ENCODE results near the gene ACADS.

DNA sequence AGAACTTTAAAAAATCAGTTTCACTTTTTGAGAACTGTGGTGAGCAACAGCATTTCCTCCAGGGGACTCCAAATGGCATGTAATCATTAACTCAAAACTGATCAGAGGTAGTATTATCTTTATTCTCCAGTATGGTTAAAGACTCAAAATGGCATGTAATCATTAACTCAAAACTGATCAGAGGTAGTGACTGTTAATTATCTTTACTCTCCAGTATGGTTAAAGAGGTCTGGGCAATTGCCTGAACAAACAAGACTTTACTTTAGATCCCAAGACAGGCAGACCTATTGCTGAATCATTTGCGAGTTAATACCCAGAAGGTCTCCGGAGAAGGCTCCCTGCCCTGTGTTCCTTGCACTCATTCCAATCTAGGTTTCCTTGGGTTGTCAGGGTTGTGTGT, 6.6 kb upstream of the ACADS start:
- TF ChIP-seq, protein P1, sequence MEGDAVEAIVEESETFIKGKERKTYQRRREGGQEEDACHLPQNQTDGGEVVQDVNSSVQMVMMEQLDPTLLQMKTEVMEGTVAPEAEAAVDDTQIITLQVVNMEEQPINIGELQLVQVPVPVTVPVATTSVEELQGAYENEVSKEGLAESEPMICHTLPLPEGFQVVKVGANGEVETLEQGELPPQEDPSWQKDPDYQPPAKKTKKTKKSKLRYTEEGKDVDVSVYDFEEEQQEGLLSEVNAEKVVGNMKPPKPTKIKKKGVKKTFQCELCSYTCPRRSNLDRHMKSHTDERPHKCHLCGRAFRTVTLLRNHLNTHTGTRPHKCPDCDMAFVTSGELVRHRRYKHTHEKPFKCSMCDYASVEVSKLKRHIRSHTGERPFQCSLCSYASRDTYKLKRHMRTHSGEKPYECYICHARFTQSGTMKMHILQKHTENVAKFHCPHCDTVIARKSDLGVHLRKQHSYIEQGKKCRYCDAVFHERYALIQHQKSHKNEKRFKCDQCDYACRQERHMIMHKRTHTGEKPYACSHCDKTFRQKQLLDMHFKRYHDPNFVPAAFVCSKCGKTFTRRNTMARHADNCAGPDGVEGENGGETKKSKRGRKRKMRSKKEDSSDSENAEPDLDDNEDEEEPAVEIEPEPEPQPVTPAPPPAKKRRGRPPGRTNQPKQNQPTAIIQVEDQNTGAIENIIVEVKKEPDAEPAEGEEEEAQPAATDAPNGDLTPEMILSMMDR (IDR thresholded peaks at IDR 0.05 in 4 of 5, conservative IDR thresholded peaks at IDR 0.05 in 1 of 5) = no peak
- TF ChIP-seq POLR2A (IDR thresholded peaks at IDR 0.05) = no peak

Data from gastrocnemius medialis (tissue), 4 donors.